Neural crest cell (in vitro differentiated cells): Measurements from ENCODE around the gene GSPT1. TPM values are rescaled to one million over a fixed set of nuclear protein-coding genes. Genes with fewer than 3 reads are reported as not detected.
"Not testable (repeated sequence)": the region's sequence is repeated elsewhere in the genome, so short reads cannot be mapped to it uniquely, and the experiment has no call there.

Experiments
- DNase-seq: peaks from one replicate; pipeline ENCODE4 v3.0.0; 2021; ENCODE audit warnings: low read depth, mixed read lengths, low spot score
- H3K27ac Mint-ChIP-seq: one replicate; pipeline ENCODE4 v1.8.0; 2021; ENCODE audit warnings: mild to moderate bottlenecking, mixed read lengths; ENCODE audit not compliant: unreplicated experiment
- H3K27me3 Mint-ChIP-seq: 2 replicates; pipeline ENCODE4 v1.8.0; 2021; ENCODE audit warnings: low read depth, mild to moderate bottlenecking, mixed read lengths
- H3K36me3 Mint-ChIP-seq: 2 replicates; pipeline ENCODE4 v1.8.0; 2021; ENCODE audit warnings: low read depth, mild to moderate bottlenecking, mixed read lengths
- H3K4me1 Mint-ChIP-seq: 2 replicates; pipeline ENCODE4 v1.8.0; 2021; ENCODE audit warnings: mixed read lengths
- H3K4me3 Mint-ChIP-seq: one replicate; pipeline ENCODE4 v1.8.0; 2021; ENCODE audit warnings: mild to moderate bottlenecking, mixed read lengths
- H3K9me3 Mint-ChIP-seq: 2 replicates; pipeline ENCODE4 v1.8.0; 2021; ENCODE audit warnings: mixed read lengths
- total RNA-seq: library from RNA; stranded (reverse); gene quantifications from 2 replicates; pipeline ENCODE4 v1.2.1, GENCODE V29; 2021
- TF ChIP-seq, protein P1 (sequence below): fragments of 200-600 bp; sonication (generic); conservative IDR thresholded peaks from 2 replicates; pipeline ENCODE4 v1.5.0; 2021; ENCODE audit warnings: antibody characterized with exemption, mild to moderate bottlenecking

Gene GSPT1
- total RNA-seq, 1 donor from 2014 or later: 127 TPM

DNA sequence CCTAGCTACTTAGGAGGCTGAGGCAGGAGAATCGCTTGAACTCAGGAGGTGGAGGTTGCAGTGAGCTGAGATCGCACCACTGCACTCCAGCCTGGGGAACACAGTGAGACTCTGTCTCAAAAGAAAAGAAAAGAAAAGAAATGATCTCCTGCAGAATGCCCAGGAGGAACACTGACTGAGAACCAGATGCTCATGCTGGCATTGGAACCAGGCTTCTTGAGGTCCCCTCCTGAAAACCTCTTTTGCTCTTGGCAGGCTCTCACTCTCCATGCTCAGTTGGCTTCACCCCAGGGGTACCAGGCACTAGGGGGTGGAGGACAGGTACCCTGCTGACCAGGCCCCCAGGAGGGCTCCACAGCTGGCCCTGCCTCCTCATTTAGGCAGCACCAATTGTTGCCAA lies 40.8 kb upstream of the GSPT1 start:
- H3K9me3 Mint-ChIP-seq: no peaks in the 10 kb centered on the region
- no peak overlapping the region for H3K27ac Mint-ChIP-seq
- TF ChIP-seq, protein P1, sequence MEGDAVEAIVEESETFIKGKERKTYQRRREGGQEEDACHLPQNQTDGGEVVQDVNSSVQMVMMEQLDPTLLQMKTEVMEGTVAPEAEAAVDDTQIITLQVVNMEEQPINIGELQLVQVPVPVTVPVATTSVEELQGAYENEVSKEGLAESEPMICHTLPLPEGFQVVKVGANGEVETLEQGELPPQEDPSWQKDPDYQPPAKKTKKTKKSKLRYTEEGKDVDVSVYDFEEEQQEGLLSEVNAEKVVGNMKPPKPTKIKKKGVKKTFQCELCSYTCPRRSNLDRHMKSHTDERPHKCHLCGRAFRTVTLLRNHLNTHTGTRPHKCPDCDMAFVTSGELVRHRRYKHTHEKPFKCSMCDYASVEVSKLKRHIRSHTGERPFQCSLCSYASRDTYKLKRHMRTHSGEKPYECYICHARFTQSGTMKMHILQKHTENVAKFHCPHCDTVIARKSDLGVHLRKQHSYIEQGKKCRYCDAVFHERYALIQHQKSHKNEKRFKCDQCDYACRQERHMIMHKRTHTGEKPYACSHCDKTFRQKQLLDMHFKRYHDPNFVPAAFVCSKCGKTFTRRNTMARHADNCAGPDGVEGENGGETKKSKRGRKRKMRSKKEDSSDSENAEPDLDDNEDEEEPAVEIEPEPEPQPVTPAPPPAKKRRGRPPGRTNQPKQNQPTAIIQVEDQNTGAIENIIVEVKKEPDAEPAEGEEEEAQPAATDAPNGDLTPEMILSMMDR: no peak
- no peaks in the 10 kb centered on the region for H3K36me3 Mint-ChIP-seq
- H3K4me3 Mint-ChIP-seq: no peak overlapping the region
- H3K4me1 Mint-ChIP-seq: no peaks in the 10 kb centered on the region
- DNase-seq: no peak
- no peaks in the 10 kb centered on the region for H3K27me3 Mint-ChIP-seq

DNA sequence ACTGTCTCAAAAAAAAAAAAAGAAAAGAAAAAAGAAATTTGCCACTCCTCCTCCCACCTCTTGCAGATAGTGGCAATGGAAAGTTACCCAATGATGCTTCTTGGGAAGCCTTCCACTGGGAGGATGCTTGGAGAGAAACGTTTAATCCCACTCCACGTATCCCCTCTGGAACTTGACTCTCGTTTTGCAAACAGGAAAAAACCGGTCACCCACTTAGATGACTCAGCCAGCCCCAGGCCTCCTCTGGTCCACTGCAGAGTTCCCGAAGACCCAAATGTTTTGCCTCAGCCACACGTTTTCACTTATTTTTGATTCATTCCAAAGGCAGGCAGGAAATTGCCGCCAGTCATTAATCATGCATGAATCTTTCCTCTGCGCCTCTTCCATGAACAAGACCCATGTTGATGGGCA lies 40.0 kb upstream of the GSPT1 start:
- Mint-ChIP-seq H3K36me3 (no peaks in the 10 kb centered on the region), H3K4me3 (no peak overlapping the region), H3K4me1 (no peaks in the 10 kb centered on the region), H3K27me3 (no peaks in the 10 kb centered on the region), H3K9me3 (no peaks in the 10 kb centered on the region), H3K27ac (peak overlapping the region; percentile 5)
- DNase-seq: no peak
- TF ChIP-seq, protein P1: no peak

DNA sequence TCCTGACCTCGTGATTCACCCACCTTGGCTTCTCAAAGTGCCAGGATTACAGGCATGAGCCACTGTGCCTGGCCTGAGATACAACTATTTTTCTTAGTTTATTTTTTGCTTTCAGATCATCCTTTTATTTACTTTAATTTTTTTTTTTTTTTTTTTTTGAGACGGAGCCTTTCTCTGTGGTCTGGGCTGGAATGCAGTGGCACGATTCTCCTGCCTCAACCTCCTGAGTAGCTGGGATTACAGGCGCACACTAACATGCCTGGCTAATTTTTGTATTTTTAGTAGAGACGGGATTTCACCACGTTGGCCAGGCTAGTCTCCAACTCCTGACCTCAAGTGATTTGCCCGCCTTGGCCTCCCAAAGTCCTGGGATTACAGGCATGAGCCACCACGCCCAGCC lies 37.8 kb upstream of the GSPT1 start:
- not testable (repeated sequence) for H3K9me3 Mint-ChIP-seq, H3K27ac Mint-ChIP-seq, H3K4me3 Mint-ChIP-seq, H3K4me1 Mint-ChIP-seq, H3K36me3 Mint-ChIP-seq, DNase-seq, H3K27me3 Mint-ChIP-seq

DNA sequence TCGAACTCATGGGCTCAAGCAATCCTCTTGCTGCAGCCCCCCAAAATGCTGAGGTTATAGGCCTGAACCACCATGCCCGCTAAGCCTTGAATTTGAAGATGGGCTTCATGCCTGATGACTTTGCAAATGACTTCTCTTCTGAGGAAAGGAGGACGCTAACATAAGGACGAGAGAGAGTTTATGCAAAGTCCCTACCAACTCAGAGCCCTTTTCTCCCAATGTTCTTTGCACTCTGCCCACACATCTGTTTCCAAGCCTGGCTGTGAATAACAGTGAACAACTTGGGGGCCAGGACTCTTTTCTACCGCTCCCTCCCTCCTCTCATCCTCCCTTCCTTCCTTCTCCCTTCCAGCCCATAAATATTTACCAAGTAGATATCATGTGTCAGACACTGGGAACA lies 34.6 kb upstream of the GSPT1 start:
- H3K4me3 Mint-ChIP-seq: no peak overlapping the region
- H3K36me3 Mint-ChIP-seq: no peaks in the 10 kb centered on the region
- no peaks in the 10 kb centered on the region for H3K4me1 Mint-ChIP-seq
- H3K27me3 Mint-ChIP-seq: no peaks in the 10 kb centered on the region
- DNase-seq: no peak
- TF ChIP-seq, protein P1: no peak
- no peak overlapping the region for H3K27ac Mint-ChIP-seq
- no peaks in the 10 kb centered on the region for H3K9me3 Mint-ChIP-seq

DNA sequence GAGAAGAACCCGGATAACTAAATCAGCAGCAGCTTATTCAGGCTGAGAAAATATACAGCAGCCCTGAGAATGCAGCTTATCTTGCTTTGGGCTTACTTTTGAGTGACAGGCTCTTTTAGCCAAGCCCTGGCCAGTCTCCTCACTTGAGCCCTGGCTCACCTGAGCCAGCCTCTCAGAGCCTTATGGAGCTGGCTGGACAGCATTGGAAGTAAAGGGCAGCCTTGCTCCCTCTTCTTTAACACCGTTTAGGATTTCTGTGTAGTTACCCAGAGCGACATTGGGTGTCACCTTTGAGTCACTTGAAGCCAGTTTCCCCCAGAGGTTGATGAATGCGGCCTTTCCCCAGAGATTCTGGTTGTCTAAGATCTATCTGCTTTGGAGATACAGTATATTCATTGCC lies 33.8 kb upstream of the GSPT1 start:
- Mint-ChIP-seq H3K4me1 (no peaks in the 10 kb centered on the region), H3K27me3 (no peaks in the 10 kb centered on the region), H3K4me3 (no peak overlapping the region), H3K9me3 (no peaks in the 10 kb centered on the region), H3K36me3 (no peaks in the 10 kb centered on the region), H3K27ac (no peak overlapping the region)
- peak; percentile 8 for DNase-seq
- TF ChIP-seq, protein P1: peak; percentile 64

DNA sequence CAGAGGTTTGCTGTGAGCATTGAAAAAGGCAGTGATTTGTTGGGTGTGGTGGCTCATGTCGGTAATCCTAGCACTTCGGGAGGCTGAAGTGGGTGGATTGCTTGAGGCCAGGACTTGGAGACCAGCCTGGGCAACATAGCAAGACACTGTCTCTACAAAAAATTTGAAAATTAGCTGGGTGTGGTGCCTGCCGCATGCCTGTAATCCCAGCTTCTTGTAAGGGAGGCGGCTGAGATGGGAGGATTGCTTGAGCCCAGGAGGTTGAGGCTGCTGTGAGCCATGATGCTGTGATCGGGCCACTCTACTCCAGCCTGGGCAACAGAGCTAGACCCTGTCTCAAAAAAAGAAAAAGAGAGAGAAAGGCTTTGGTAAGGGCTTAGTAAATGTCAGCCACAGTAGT lies 33.1 kb upstream of the GSPT1 start:
- H3K36me3 Mint-ChIP-seq: no peaks in the 10 kb centered on the region
- no peaks in the 10 kb centered on the region for H3K4me1 Mint-ChIP-seq
- no peak overlapping the region for H3K4me3 Mint-ChIP-seq
- no peak overlapping the region for H3K27ac Mint-ChIP-seq
- no peaks in the 10 kb centered on the region for H3K9me3 Mint-ChIP-seq
- TF ChIP-seq, protein P1: no peak
- no peaks in the 10 kb centered on the region for H3K27me3 Mint-ChIP-seq
- no peak for DNase-seq
